NCI-H1417 treated with DMSO at 0.1 percent for 48 hours (cell line): Measurements from ENCODE around the gene TTYH3.

Experiments
- DNase-seq: peaks from one replicate; lab custom pipeline; 2025; lab: John Stamatoyannopoulos, UW

TTYH3 gene

DNA sequence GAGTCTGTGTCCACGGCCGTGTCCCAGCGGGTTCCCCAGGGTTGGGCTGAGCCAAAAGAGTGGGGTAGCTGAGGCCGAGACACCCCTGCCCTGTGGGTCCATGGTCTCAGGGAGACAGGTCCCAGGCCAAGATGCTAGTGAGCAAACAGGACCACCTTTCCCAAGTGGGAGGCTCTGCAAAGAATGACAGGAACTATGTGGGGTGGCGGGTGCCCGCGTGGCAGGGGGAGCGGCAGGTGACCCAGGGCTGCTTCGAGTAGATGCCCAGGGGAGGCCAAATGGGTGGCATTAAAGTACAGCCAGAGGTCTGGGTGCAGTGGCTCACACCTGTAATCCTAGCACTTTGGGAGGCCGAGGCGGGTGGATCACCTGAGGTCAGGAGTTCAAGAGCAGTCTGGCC lies 18.2 kb downstream of the TTYH3 start:
- no peak for DNase-seq

DNA sequence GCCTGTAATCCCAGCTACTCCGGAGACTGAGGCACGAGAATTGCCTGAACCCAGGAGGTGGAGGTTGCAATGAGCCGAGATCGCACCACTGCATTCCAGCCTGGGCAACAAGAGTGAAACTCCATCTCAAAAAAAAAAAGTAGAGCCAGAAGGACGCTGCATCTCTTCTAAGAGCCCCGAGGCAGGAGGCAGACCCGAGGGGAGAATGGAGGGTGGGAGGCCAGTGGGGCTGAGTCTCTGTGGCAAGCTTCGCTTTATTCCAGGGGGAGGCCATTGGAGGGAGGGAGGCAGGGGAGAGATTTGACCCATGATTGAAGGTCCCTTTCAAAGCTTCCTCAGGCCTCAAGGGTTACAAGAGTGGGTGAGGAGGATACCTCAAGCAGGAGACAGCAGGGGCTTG lies 18.7 kb downstream of the TTYH3 start:
- DNase-seq = no peak

DNA sequence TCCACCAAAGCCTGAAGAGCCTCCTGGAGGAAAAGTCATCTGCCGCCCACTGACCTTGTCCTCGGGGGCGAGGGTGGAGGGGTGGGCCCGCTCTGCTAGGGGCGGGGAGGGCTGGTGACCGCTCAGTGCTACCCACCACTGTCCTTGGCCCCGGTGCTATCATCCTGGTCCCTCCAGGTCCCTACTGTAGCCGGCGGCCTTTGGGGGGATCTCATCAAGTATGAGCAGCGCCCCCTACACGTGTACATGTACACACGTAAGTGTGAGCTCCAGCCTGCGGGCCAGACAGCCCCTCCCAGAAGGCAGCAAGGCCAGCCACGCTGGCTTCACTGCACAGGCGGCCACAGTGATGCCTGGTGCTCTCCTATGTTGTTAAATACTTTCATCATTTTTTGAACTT lies 19.6 kb downstream of the TTYH3 start:
- DNase-seq = no peak

DNA sequence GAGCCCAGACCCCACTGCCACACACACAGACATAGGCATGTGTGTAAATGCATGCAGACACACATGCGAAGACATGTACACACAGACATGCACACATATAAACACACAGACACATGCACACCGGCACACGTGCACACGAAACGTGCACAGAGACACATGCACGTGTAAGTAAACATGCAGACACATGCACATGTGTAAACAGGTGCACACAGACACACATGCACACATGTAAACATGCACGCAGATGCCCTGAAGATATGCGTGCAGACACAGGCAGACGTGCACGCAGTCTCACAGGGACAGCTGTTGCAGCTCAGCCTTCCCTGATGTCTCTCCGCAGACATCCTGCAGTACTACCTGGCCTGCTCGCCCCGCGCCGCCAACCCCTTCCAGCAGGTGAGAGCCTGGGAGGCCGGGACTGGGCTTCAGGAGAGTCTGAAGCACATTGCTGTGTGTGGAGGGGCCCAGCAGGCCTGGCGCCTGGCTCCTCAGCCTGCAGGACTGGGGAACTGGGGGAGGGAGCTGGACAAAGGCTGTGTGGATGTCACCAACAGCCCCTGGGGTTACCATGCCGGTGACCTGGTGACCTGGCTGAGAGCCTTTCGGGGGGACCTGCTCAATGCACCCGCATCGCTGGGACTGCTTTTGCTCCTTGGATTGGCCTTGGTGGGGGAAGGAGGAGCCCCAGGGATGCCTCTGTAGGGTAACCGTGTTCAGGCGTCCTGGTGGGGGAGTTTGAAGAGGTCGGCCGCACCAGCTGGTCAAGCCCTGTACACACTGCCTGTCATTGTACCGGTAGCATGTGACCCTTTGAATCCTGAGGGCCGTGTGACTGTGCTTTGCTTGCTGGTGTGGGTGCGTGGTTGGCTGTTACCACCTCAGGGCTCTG lies 20.3 kb downstream of the TTYH3 start:
- DNase-seq = no peak

DNA sequence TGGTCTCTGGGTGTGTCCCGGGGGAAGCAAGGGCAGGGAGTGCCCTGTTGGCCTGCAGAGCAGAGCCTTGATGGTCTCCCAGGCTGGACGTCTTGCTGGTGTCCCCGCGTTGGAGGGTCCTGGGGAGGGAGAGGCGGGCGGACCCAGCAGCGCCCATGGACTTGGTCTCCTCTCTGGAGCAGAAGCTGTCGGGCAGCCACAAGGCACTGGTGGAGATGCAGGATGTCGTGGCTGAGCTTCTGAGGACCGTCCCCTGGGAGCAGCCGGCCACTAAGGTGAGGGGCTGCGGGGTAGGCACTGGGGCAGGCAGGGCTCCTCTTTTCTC lies 20.9 kb downstream of the TTYH3 start:
- no peak for DNase-seq

DNA sequence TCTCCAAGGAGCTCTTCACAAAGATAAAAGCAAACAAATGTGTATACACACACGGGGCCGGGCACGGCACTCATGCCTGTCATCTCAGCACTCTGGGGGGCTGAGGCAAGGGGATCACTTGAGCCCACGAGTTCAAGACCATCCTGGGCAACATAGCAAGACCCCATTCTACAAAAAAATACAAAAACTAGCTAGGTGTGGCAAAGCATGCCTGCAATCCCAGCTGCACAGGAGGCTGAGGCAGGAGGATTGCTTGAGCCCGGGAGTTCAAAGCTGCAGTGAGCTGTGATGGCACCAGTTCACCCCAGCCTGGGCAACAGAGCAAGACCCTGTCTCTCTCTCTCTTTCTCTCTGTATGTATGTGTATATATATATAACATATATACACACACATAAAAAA lies 22.3 kb downstream of the TTYH3 start:
- no peak for DNase-seq

DNA sequence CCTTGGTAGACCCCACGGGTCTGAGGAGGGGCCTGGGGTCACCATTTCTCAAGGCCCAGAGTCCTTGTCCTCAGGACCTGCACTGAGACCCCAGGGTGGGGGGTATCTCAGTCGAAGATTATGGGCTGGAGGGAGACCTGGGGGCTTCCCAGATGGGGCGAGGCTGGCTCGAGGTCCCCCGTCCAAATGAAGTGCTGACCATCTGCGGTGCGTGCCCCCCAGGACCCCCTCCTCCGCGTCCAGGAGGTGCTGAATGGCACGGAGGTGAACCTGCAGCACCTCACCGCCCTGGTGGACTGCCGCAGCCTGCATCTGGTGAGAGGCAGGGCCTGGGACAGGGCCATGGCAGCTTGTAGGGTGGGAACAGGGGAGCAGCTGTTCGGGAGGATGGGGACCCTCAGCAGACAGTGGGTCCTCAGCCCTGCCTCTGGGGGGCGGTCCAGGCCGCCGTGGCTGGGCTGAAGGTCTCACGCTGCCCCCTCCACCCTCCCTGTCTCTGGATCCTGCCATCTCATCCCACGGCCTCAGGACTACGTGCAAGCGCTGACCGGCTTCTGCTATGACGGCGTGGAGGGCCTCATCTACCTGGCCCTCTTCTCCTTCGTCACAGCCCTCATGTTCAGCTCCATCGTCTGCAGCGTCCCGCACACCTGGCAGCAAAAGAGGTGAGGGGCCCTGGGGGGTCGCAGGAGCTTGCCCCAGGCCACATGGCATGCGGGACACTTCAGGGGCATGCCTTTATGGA lies 24.3 kb downstream of the TTYH3 start:
- no peak for DNase-seq

DNA sequence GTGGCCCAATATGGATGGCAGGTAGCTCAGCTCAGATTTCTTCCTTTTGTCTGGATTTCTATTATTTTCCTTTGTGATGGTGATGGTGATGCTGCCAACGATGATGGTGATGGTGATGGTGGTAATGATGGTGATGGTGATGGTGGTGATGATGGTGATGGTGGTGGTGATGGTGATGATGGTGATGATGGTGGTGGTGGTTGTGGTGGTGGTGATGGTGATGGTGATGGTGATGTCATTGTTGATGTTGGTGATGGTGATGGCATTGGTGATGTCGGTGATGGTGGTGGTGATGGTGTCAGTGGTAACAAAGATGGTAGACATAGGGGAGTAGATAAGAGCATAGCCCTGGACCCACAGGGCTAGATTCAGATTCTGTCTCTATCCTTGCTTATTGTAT lies 25.4 kb downstream of the TTYH3 start:
- DNase-seq = no peak

DNA sequence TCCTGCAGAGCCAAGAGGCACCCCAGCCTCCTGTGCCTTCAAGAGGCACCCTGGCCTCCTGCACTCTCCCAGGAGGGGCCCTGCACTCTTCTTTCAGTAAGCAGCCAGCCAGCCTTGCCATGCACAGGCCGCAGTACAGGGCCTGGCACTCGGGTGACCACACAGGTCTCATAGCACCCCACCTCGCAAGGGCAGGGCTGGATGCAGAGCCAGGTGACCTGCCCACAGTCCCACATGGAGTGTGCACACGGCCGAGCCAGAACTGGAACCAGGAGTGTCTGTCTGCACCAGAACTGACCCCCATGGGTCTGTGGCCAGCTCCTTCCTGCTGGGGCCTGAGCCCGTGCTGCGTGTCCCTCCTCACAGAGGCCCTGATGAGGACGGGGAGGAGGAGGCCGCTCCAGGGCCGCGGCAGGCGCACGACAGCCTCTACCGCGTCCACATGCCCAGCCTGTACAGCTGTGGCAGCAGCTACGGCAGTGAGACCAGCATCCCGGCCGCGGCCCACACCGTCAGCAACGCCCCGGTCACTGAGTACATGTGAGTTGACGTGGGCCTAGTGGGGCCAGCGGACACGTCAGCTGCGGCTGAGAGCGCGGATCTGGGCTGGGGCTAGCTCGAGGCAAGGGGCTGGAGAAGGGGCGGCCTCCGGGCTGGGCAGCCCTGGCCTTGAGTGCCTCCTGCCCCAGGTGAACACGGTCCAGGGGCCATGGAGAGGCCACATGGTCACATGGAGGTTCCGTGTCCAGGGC lies 26.3 kb downstream of the TTYH3 start:
- DNase-seq = no peak

DNA sequence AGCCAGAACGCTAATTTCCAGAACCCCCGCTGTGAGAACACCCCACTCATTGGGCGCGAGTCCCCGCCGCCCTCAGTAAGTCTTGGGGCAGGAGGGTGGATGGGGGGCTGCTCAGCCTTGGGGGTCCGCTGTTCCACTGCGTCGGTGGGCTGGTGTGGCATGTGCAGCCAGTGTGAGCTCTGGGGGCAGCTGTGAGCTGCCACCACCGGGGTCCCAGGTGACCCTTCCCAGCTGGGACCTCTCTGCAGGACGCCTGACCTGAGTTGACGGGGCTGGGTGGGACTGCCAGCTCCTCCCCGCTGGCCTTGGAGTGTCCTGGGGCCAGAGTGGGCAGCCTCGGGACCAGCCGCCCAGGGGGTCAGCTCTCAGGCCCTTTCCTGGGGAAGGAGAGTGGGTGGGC lies 27.2 kb downstream of the TTYH3 start:
- DNase-seq = no peak

DNA sequence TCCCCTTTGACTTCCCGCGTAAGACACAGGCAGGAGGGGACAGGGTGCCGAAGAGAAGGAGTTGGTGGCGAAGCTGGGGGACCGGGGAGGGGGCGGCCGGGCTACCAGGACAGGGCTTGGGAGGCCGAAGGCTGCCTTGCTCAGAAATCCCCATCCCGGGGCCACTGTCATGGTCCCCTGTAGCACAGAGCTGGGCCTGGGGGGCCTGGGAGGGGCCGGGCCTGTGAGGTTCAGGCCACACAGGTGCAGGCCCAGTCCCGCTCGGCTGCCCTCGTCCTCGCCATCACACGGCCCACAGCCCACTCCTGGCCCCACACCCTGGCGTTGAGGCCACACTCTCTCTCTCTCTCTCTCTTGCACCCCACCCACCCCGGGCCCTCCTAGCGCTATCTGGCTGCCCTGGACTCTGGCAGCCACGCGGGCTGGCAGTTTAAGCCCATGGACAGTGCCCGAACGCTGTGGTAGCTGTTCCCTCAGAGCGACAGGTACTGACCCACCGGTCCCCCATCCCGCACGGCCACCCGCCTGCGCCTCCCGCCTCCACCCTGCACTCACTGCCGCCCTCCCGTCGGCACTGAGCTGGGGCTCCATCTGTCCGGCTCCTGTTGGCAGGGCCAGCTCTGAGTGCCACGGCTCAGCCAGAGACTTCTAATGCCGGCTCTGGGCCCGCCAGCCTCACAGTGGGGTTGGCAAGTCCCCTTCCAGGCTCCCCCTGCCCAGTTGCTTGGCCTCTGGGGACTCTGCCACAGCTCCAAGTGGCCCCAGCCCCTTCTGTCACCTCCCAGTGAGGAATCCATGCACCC lies 28.0 kb downstream of the TTYH3 start:
- DNase-seq = no peak

DNA sequence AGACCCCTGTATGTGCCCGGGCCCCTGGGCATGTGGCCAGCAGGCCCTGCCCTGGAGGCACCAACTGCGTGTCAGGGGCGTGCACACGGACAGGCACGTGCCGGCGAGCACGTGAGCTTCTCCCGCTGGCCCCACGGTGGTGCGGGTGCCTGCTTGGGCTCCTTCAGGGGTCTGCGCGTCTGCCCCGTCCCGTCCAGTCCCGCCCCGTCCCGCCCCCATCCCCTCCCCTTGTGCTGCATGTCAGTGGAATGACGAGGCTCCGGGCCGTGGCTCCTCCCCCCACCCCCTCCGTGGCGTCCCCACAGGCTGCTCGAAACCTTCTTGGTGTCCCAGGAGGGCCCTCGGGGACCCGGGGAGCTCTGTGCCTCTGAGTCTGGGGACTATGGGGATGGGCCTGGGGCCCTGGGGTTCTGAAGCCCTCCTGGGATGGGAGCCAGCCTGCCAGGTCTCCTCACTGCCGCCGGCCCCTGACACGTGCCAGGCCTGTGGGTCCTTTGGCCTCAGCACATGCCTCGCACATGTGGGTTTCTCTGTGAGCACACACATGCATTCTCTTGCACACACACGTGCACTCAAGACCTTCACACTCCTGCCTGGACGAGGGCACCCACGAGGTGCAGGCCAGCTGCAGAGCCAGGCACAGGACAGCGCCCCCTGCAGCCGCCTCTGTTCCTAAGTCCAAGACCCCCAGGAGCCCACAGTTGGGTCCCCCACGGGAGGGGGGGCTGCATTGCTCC lies 28.7 kb downstream of the TTYH3 start:
- DNase-seq = no peak

DNA sequence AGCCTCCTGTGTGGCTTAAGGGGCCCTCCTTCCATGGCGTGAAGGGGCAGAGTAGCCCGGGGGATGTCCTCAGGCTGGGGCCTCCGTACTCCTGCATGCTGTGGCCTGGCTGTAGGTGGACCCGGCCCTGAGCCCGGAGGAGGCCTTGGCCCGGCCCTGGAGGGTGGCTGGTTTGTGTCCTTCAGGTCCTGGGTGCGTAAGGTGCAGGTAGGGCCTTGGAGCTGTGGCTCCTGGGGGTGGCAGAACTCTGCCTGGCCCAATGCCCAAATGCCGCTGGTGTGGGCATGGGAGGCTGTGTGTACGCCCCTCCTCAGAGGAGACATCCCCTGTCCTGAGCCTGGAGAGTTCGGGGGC lies 29.3 kb downstream of the TTYH3 start:
- no peak for DNase-seq

DNA sequence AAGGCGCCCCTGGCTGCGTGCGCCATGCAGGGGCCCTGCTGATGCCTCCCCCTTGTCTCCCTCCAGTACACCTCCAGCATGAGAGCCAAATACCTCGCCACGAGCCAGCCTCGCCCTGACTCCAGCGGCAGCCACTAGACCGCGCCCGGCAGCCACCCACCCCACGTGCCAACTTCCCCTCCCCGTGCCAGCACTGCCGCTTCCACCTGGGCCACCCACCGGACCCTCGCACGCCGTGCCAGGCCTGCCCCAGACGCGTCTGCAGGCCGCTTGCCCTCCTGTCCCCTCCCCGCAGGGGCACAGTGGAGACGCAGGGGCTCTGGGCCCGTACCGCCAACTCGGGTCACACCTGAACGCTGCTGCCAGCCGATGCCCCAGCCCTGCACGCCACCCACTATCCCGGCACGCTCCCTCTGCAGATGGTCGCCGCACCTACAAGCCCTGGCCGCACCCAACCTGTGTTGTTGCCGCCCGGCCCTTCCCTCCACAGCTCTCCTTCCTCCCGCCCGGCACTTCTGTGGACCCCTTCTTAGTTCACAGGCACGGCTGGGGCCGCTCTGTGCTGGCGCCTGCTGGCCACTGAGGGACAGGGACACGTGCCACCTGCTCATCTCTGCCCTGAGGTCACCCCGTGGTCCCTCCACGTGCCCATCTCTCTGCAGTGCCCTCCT lies 30.0 kb downstream of the TTYH3 start:
- DNase-seq = no peak

DNA sequence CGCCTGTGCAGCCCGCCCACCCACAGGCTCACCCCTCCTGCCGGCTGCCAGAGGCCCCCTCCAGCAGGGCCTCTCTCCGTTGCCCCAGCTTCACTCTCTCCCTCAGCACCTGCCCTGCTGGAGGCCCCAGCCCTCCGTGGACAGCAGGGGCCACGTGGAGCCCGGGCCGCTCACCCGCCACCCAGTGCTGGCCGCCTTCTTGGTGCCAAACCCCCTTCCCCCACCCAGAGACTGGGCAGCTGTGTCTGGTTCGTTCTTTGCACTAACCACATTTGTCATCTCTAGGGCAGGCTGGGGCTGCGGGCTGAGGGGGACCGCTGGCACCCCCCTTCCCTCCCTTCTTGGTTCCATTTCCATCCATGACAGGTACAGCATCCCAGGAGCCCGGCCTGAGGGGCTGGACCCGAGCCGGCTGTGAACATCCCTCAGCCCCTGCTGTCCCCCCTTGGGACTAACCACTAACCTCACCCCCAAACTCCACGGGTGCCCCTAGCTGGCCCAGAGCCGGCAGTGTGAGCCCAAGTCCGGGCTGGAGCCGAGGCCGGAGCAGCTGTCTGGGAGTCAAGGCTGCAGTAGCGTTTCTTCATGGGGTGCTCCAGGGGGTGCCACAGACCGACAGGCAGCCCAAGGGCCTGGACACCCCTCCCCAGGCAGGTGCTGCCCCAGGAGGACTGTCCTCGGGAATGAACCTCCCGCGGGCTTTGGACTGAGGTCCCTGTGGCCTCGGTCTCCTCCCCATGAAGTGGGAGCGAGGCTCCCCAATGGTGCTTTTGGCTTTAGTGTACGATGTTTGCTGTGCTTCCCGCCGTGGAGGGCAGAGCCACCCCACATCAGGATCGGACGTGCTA lies 30.7 kb downstream of the TTYH3 start:
- DNase-seq = no peak

DNA sequence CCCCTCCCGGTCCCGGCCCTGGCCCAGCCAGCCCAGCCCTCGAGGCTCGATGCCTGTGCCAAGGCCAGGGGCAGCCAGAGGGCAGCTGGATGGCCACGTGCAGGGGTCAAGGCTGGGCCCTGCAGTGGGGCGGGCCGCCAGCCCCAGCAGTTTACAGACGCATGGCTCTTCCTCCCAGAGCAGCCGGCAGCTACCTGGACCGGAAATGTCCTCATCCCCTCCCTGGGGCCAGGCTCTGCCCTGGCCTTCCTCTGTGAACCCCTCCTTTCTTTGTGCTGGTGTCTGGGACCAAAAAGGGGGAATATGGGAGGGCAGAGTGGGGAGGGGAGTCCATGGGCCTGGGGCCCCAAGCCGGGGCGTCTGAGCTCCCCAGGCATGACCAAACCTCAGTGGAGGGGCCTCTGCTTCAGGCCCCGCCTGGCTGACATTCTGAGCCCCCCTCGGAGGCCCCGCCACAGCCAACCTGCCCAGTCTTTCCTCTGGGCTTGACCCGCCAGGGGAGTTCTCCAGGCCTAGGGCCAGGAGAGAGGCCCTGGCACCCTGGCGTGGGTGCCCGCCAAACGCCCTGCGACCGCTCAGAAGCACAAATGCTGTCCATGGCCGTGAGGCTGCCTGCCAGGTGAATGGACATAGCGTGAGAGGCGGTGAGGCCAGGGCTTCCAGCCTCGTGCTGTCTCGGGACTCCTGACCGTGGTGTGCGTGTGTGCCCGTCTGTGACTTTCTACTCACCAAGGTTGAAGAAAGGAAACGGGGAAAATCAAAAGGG lies 31.5 kb downstream of the TTYH3 start:
- no peak for DNase-seq

DNA sequence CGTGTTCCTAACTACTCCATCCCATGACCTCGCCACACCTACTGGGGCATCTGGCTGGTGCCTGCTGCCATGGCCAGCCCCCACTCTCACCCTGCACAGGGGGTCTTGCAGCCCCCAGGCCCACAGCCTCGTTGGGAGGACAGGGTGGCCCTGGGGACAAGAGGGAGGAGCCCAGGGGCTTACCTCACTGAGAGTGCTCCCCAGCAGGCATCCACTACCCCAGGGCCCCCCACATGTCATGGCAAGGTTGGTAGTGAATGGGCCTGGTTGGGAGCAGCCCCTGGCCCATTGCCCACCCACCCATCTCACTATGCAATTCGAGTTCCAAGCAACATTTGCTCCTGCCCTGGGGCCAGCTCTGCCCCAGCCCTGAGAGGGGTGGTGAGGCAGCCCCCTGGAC lies 32.2 kb downstream of the TTYH3 start:
- DNase-seq = no peak

DNA sequence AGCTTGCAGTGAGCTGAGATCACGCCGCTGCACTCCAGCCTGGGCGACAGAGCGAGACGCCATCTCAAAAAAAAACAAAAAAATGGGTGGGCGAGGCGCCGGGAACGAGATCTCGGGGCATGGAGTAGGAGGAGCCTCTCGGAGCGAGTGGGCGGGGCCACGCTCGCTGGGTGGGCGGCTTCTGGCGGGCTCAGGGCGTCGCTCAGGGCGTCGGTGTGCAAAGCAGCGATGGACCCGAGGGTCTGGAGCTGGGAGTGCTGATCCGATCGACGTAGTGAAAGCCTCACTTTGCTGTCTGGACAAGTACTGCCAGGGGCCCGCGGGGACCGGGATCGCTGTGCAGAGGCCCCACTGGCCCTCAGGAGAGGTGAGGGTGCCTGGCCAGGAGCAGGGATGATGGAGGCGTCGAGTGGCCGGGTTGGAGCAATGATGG lies 33.6 kb downstream of the TTYH3 start:
- no peak for DNase-seq

DNA sequence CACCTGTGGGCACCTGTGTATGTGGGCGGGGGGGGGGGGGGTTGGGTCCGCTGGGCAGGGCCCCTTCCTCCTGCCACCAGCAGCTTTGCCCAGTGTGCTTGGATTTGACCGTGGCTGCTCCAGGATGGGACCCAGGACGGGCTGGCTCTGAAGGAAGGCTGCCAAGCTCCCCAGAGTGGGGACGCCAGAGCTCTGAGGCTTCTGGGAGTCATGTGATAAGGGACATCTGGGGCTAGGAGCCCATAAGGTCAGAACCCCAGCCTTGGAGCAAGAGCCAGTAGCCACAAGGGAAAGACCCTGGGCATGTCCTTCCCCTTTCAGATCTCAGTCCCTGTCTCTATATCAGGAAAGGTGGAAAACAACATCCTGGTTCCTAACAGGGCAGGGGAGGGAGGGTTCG lies 34.4 kb downstream of the TTYH3 start:
- DNase-seq = no peak
